ENCODE results near the gene AGAP1. TPM values are rescaled to one million over a fixed set of nuclear protein-coding genes. Genes with fewer than 3 reads are reported as not detected.

AGAP1 gene
- total RNA-seq, 1 donor from 2014 or later = 43.8 TPM

GRCh38 chr2:235449568-235449967, 44.3 kb upstream of the AGAP1 start:
- Mint-ChIP-seq H3K4me1 (ENCODE audit: unreplicated experiment) (no peaks in the 10 kb centered on the region), H3K27me3 (ENCODE audit: unreplicated experiment) (peaks cover 38% of the 10 kb centered on the region), H3K36me3 (ENCODE audit: unreplicated experiment) (no peaks in the 10 kb centered on the region), H3K27ac (ENCODE audit: unreplicated experiment) (no peak overlapping the region), H3K9me3 (ENCODE audit: unreplicated experiment) (no peaks in the 10 kb centered on the region), H3K4me3 (ENCODE audit: unreplicated experiment) (no peak overlapping the region)
- TF ChIP-seq CTCF (IDR thresholded peaks at IDR 0.05) = no peak
- no peak for DNase-seq (ENCODE audit: extremely low spot score, unreplicated experiment)

GRCh38 chr2:235453605-235454151, 40.2 kb upstream of the AGAP1 start:
- Mint-ChIP-seq H3K36me3 (ENCODE audit: unreplicated experiment) (no peaks in the 10 kb centered on the region), H3K4me3 (ENCODE audit: unreplicated experiment) (no peak overlapping the region), H3K9me3 (ENCODE audit: unreplicated experiment) (no peaks in the 10 kb centered on the region), H3K27me3 (ENCODE audit: unreplicated experiment) (peaks cover 50% of the 10 kb centered on the region), H3K27ac (ENCODE audit: unreplicated experiment) (no peak overlapping the region), H3K4me1 (ENCODE audit: unreplicated experiment) (no peaks in the 10 kb centered on the region)
- DNase-seq (ENCODE audit: extremely low spot score, unreplicated experiment) = no peak
- no peak for TF ChIP-seq CTCF (IDR thresholded peaks at IDR 0.05)

- DNase-seq (ENCODE audit: extremely low spot score, unreplicated experiment) = no peak
- Mint-ChIP-seq H3K4me3 (ENCODE audit: unreplicated experiment) (no peak overlapping the region), H3K4me1 (ENCODE audit: unreplicated experiment) (no peaks in the 10 kb centered on the region), H3K27ac (ENCODE audit: unreplicated experiment) (no peak overlapping the region), H3K9me3 (ENCODE audit: unreplicated experiment) (no peaks in the 10 kb centered on the region), H3K27me3 (ENCODE audit: unreplicated experiment) (peaks cover 64% of the 10 kb centered on the region), H3K36me3 (ENCODE audit: unreplicated experiment) (no peaks in the 10 kb centered on the region)
- no peak for TF ChIP-seq CTCF (IDR thresholded peaks at IDR 0.05)
Observed at GRCh38 chr2:235458839-235459273, 35.0 kb upstream of the AGAP1 start.

GRCh38 chr2:235460548-235461047, 33.2 kb upstream of the AGAP1 start:
- H3K36me3 Mint-ChIP-seq (ENCODE audit: unreplicated experiment) = no peaks in the 10 kb centered on the region
- DNase-seq (ENCODE audit: extremely low spot score, unreplicated experiment) = no peak
- no peak overlapping the region for H3K27ac Mint-ChIP-seq (ENCODE audit: unreplicated experiment)
- no peak for TF ChIP-seq CTCF (IDR thresholded peaks at IDR 0.05)
- H3K4me1 Mint-ChIP-seq (ENCODE audit: unreplicated experiment) = no peaks in the 10 kb centered on the region
- H3K9me3 Mint-ChIP-seq (ENCODE audit: unreplicated experiment) = no peaks in the 10 kb centered on the region
- no peak overlapping the region for H3K4me3 Mint-ChIP-seq (ENCODE audit: unreplicated experiment)
- H3K27me3 Mint-ChIP-seq (ENCODE audit: unreplicated experiment) = peaks cover 60% of the 10 kb centered on the region

GRCh38 chr2:235461763-235462414, 32.0 kb upstream of the AGAP1 start:
- H3K27me3 Mint-ChIP-seq (ENCODE audit: unreplicated experiment) = peaks cover 58% of the 10 kb centered on the region
- H3K36me3 Mint-ChIP-seq (ENCODE audit: unreplicated experiment) = no peaks in the 10 kb centered on the region
- H3K4me3 Mint-ChIP-seq (ENCODE audit: unreplicated experiment) = no peak overlapping the region
- no peaks in the 10 kb centered on the region for H3K9me3 Mint-ChIP-seq (ENCODE audit: unreplicated experiment)
- no peak overlapping the region for H3K27ac Mint-ChIP-seq (ENCODE audit: unreplicated experiment)
- no peak for TF ChIP-seq CTCF (IDR thresholded peaks at IDR 0.05)
- H3K4me1 Mint-ChIP-seq (ENCODE audit: unreplicated experiment) = no peaks in the 10 kb centered on the region
- no peak for DNase-seq (ENCODE audit: extremely low spot score, unreplicated experiment)

All from osteocyte (in vitro differentiated cells).